Uterus (tissue), 2 donors: ENCODE measurements around the gene PPIG.

ENCODE experiments used
- POLR2A ChIP-seq, 2 donors: fragments of 450-650 bp; IDR thresholded peaks; one replicate each; pipeline ENCODE4 v1.6.1; 2016; ENCODE audit warnings: antibody characterized with exemption in 2 of 2, mild to moderate bottlenecking in 1 of 2, moderate library complexity in 1 of 2
- TF ChIP-seq, protein P1 (sequence below), 4 experiments: fragments of 200-600 bp in 2 of 4; fragments of 450-650 bp in 2 of 4; sonication (generic) in 2 of 4; IDR thresholded peaks; one replicate each; pipeline ENCODE4 v1.5.1; 2016 to 2019; ENCODE audit warnings: antibody characterized with exemption in 4 of 4, mild to moderate bottlenecking in 2 of 4, moderate library complexity in 1 of 4

DNA sequence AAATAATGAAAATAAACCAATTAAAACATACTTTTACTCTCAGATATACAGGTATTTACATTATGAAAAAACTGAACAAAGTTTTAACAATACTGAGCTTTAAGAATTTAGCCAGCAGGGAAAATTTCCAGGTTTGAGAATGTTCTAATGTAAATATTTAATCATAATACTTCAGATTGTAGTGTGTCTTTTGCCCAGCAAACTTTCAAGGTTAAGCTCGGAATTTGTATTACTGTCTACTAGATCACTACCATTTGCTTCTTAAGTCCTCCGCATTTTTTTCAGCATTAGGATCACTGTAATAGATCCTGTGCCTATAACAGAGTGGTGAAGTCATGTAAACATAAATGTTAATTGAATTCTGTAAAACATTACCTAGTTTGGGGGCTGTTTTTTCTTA, 57.3 kb downstream of the PPIG start:
- TF ChIP-seq, protein P1, sequence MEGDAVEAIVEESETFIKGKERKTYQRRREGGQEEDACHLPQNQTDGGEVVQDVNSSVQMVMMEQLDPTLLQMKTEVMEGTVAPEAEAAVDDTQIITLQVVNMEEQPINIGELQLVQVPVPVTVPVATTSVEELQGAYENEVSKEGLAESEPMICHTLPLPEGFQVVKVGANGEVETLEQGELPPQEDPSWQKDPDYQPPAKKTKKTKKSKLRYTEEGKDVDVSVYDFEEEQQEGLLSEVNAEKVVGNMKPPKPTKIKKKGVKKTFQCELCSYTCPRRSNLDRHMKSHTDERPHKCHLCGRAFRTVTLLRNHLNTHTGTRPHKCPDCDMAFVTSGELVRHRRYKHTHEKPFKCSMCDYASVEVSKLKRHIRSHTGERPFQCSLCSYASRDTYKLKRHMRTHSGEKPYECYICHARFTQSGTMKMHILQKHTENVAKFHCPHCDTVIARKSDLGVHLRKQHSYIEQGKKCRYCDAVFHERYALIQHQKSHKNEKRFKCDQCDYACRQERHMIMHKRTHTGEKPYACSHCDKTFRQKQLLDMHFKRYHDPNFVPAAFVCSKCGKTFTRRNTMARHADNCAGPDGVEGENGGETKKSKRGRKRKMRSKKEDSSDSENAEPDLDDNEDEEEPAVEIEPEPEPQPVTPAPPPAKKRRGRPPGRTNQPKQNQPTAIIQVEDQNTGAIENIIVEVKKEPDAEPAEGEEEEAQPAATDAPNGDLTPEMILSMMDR (IDR thresholded peaks at IDR 0.05), result no peak
- TF ChIP-seq POLR2A (IDR thresholded peaks at IDR 0.05), result no peak
